ENCODE measurements around the gene NPTX1.

The NPTX1 gene

DNA sequence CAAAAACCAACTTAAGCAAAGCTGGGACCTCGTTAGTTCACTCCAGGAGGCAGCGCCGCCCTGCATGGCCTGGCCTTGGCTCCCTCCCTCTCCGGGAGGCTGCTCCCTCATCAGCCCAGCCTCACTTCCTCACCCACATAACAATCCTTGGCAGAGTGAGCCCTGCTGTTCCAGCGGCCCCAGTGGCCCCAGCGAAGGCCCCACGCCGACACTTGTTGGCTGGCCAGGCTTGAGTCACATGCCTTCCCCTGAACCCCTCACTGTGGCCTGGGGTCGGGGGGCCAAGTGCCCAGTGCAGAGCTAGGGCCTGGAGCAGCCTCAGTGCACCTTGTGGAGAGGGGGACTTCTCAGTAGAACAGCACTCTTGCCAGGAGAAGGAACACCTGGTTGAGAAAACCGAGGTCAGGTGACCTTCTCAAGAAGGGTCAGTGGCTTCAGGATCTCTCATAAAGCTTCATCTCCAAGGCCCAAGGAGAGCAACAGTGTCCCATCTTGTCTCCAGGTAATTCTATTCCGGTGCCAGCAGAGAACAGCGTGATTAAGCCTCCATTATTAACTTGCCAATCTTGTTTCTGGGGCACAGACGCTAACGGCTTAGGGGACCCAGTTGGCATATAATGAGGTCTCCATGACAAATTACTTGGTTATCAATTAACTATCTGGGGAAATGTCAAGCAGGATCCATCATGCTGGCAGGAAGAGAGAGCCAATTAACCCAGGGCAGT, 34.6 kb downstream of the NPTX1 start:
- H3K4me3 ChIP-seq (ENCODE audit: low read depth, low read length) = no peak overlapping the region

GRCh38 chr17:80441133-80441578, 35.3 kb downstream of the NPTX1 start:
- TF ChIP-seq, protein P1, sequence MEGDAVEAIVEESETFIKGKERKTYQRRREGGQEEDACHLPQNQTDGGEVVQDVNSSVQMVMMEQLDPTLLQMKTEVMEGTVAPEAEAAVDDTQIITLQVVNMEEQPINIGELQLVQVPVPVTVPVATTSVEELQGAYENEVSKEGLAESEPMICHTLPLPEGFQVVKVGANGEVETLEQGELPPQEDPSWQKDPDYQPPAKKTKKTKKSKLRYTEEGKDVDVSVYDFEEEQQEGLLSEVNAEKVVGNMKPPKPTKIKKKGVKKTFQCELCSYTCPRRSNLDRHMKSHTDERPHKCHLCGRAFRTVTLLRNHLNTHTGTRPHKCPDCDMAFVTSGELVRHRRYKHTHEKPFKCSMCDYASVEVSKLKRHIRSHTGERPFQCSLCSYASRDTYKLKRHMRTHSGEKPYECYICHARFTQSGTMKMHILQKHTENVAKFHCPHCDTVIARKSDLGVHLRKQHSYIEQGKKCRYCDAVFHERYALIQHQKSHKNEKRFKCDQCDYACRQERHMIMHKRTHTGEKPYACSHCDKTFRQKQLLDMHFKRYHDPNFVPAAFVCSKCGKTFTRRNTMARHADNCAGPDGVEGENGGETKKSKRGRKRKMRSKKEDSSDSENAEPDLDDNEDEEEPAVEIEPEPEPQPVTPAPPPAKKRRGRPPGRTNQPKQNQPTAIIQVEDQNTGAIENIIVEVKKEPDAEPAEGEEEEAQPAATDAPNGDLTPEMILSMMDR (IDR thresholded peaks at IDR 0.05; ENCODE audit: low read depth, low read length) = no peak
- no peak overlapping the region for H3K4me3 ChIP-seq (ENCODE audit: low read depth, low read length)

More for the DNA sequence above, 34.6 kb downstream of the NPTX1 start:
- TF ChIP-seq, protein P1 (IDR thresholded peaks at IDR 0.05; ENCODE audit: low read depth, low read length) = no peak

- TF ChIP-seq, protein P1 (IDR thresholded peaks at IDR 0.05; ENCODE audit: low read depth, low read length) = no peak
- no peak overlapping the region for H3K4me3 ChIP-seq (ENCODE audit: low read depth, low read length)
Measured at GRCh38 chr17:80439499-80439898, 36.9 kb downstream of the NPTX1 start.

GRCh38 chr17:80438806-80439205, 37.6 kb downstream of the NPTX1 start:
- H3K4me3 ChIP-seq (ENCODE audit: low read depth, low read length) = no peak overlapping the region
- TF ChIP-seq, protein P1 (IDR thresholded peaks at IDR 0.05; ENCODE audit: low read depth, low read length) = no peak

DNA sequence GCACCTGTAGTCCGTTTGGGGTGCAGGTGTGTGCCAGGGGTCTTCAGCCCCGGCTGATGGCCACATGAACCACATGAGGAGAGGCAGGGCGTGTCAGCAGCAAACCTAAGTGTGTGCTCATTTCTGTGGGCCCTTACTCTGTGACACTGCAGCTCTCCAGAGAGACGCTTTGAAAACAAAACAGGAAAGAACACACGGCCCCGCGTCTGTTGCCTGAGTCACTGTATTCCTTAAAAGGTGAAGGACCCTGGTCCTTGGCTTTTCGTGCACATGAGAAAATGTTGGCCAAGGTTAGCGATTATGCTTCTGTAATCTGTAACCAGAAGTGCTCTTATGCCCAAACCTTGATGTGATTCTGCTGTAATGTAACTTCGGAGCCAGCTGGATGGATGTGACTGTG, 38.9 kb downstream of the NPTX1 start:
- TF ChIP-seq, protein P1 (IDR thresholded peaks at IDR 0.05; ENCODE audit: low read depth, low read length) = no peak
- no peak overlapping the region for H3K4me3 ChIP-seq (ENCODE audit: low read depth, low read length)

GRCh38 chr17:80433916-80434666, 42.3 kb downstream of the NPTX1 start:
- TF ChIP-seq, protein P1 (IDR thresholded peaks at IDR 0.05; ENCODE audit: low read depth, low read length) = no peak
- no peak overlapping the region for H3K4me3 ChIP-seq (ENCODE audit: low read depth, low read length)

- TF ChIP-seq, protein P1 (IDR thresholded peaks at IDR 0.05; ENCODE audit: low read depth, low read length) = no peak
- no peak overlapping the region for H3K4me3 ChIP-seq (ENCODE audit: low read depth, low read length)
Measured at GRCh38 chr17:80432961-80433550, 43.4 kb downstream of the NPTX1 start.
